ENCODE measurements around the gene PGGHG.
"Not testable (repeated sequence)": the region's sequence is repeated elsewhere in the genome, so short reads cannot be mapped to it uniquely, and the experiment has no call there.

Gene PGGHG

DNA sequence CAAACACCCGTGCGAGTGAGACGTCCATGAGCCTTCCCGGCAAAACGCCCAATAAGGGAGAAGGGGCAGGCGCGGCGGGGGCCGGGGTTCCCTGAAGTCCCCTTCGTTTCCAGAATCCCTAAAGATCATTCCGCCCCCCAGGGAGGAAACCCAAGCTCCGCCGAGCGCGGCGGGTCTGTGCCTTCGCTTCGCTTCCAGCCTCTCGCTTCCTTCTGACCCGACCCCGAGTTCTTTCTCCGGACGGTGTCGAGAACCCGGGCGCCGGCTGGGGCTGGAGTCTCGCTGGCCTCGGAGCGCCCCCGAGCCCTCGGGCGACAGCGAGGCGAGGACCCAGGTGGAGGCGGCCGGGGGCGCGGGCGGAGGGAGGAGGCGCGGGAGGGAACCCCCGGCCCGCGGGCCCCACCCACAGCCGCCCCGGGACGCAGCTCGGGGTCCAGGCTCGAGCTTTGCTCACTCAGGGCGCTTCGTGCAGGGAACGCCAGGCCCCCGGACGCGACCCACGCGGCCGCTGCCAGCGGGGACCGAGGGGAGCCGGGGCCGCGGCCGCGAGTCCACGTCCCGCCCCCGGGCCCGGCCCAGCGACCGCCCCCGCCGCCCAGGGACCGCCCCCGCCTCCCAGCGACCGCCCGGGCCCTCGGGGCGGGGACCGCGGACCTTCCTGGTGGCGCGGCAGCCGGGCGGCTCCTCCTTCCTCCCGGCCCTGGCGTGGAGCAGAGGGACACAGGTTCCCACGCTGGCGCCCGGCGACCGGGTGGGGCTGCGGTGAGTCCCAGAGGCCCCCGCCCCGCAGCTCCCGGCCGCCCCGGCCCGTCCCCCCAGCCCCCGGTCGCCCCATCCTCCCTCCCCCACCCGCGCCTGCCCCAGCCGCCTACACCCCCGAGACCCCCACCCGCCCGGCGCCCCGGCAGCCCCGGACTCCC, at the start of gene PGGHG:
TSS of gene PGGHG (plus strand) at position 649 of the 920 bp plus-strand sequence. CDS start 691 bp downstream, outside the sequence.
- FAIRE-seq: no peak

DNA sequence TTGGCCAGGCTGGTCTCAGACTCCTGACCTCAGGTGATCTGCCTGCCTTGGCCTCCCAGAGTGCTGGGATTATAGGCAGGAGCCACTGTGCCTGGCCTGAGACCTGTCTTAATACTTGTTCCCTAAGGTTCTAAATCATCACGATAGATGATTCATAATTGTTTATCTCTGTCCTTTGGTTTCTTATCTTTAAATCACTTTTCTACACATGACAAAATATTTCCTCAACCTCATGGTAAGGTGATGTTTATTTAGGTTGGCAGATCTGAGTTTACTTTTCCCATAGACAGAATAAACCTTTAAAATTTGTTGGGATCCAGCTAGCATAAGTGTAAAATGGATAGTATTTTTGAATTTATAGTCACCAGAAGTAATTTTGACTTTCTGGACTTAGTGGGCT, 48.6 kb upstream of the PGGHG start:
- FAIRE-seq: no peak

DNA sequence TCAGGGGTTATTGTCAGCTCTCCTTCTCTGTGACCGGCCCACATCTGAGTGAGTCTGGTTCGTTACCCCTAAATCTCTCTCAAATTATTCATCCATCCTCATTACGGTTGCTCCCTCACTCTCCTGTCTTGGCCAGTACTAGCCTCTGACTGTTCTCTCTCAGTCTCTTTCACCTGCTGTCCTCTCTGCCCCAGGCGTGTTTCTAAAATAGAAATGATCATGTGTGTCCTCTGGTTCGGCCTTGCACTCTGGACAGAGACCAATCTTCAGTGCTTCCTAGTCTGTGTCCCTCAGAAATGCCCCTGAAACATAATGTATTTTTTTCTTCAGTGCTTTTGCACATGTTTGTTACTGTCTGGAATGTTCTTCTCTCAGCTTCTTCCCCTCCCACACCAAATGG, 47.3 kb upstream of the PGGHG start:
- no peak for FAIRE-seq

DNA sequence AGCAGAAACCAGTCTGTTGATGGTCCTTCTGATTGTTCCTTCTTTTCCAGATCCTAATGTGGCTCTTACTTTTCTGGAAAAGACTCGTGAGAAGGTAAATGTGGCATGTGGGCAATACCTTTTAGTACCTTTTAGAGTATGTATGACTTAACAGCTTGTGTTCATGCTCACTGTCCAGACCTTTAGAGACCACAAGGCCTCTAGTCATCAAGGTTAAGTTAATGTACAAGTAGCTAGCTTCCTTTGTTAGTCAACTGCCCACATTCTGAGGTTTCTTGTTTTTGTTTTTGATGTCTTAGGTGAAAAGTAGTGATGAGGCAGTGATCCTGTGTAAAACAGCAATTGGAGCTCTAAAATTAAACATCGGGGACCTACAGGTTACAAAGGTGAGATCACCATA, 44.5 kb upstream of the PGGHG start:
- no peak for FAIRE-seq

DNA sequence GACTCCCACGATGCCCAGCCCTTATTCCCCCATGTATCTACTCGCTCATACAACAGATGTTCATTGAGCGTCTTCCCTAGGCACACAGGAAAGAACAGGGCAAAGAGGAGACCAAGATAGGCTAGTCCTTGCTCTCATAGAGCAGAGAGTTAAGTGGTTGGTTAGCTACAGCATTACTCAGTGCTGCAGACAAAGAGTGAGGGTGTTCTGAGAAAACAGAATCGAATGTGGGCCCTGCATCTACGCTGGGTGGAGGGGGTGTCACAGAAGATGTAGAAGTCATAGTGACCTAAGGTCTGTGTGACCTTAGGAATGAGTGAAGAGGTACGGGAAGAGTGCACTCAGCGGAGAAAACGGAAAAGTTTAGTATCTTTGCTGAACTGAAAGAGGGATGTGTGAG, 39.9 kb upstream of the PGGHG start:
- FAIRE-seq: no peak

DNA sequence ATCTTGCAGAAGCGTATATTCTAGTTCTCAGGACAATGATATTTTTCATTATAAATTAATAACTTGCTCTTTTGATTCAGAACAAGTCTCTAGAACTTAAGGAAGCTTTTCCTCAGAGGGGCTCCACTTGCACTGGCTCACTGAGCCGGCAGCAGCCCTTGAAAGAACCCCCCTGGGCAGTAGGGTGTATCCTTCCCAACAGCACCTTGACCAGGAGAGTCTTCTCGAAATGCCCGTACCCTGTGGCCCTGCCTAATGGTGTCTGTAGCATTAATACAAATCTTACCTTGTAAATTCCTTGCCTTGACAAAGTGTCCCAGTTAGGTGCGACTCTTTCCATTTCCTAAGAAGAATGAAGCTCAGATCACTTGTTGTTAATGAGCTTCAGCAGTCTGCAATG, 38.7 kb upstream of the PGGHG start:
- FAIRE-seq: no peak

DNA sequence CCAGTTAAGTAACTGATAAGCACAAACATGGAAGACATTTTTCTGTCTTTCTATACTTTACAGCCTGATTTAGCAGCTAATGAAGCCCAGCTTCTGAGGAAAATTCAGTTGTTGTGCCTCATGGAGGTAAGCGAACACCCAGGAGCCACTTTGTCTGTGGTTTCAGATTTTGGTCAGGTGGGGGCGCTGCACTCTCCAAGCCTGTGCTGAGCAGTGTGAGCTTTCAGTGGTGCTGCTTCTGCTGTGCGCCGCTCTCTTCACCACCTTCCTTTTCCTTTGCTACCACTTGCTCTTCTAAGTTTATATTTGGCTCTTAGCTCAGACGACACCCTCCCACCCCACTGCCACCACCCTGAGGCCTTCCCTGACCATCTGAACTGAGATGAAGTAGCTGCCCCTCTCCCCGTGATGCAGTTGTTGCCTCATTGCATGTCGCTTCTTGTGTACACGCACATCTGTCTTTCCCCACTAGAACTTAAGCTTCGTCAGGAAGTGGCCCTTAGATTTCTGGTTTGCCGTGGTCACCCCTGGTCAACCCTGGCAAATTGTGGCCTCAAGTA, 38.1 kb upstream of the PGGHG start:
- FAIRE-seq: no peak

DNA sequence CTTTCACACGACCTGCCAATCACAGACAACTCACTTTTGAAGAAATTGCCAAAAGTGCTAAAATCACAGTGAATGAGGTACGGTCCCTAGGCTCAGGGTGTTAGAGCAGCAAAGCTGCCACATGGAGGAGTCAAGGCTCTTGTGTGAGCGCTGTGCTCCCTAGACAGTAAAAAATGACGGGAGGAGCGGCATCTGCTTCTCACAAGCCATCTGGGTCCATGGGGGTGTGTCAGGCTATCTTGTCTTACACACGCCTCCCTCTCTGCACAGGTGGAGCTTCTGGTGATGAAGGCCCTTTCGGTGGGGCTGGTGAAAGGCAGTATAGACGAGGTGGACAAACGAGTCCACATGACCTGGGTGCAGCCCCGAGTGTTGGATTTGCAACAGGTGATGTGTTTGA, 37.4 kb upstream of the PGGHG start:
- no peak for FAIRE-seq

DNA sequence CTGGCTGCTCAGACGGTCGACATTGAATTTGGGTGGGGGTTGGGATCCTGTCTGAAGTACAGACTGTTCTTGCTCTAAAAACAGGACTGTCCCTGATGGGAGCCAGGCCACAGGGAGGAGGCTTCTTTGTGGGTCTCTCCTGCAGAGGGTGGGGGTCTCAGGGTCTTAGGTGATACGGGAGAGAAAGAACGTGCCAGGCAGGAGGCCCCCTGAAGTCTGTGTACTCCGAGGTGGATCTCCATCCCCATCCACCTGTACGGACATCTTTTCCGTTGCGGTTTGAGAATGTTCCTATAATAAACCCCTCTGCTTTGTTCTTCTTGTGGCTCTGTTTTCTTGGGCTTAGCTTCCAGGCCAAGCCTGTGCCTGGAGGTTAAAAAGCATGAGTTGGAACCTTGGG, 36.3 kb upstream of the PGGHG start:
- FAIRE-seq: no peak

DNA sequence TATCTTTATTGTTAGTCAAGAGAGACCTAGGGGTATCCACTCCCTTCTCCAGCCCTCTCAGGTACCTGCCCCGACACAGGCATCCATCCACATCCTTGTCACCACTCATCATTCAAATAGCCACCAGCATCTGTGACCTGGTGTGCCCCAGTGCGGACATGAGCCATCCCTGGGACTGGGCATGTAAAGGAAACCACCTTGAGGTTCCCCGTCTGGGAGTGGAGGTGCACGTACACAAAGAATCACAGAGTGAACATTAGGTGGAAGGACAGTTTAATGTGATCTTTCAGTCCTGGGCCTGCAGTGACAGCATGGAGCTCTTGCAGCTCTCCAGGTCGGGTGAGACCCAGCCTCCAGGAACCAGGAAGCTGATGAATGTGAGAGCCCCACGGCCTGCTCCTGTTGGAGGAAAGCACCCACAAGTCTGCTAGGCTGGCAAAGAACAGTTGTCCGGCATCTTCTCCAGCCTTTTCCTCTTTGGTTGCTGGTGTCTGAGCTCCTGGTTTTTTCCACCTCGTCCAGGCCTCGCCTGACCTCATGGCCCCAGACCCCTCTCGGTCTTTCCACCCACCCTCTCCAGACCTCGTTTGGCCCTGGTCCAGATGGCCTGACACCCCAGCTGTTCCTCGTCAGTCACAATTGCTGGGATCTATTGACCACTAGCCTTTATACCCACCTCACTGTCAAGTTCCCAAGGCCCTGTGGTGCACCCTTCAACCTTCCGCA, 35.6 kb upstream of the PGGHG start:
- FAIRE-seq: no peak

DNA sequence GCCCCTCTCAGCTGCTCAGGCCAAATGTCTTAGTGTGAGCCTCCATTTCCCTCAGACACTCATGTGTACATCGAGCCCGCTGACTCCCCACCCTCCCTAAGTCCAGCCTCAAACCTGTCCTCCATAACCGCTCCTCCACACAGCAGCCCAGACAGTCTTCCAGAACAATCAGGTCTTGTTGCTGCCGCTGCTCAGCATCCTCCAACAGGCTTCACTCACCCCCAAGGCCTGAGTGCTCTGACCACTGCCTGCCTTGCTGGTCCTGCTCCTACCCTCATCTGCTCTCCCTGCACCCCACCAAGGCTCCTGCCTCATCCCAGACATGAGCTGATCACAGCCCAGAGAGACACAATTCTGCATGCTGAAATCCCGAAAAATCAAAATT, 35.0 kb upstream of the PGGHG start:
- no peak for FAIRE-seq

DNA sequence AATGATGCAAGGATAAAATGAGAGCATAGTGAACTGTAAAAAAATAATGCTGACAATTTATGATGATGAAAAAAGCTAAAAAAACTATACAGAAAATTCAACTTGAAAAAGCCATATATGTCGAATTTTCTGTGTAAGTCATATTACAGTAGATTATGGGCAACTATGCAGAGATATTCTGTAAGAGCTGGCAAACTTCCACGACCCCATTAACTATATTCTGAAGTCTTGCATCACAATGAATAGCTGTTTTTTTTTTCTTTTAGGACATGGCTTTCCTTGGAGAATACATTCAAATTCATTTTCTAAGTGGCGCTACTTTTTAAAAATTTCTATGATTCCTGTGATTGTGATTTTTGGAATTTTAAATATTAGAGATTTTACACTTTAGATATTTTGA, 33.8 kb upstream of the PGGHG start:
- FAIRE-seq: no peak

DNA sequence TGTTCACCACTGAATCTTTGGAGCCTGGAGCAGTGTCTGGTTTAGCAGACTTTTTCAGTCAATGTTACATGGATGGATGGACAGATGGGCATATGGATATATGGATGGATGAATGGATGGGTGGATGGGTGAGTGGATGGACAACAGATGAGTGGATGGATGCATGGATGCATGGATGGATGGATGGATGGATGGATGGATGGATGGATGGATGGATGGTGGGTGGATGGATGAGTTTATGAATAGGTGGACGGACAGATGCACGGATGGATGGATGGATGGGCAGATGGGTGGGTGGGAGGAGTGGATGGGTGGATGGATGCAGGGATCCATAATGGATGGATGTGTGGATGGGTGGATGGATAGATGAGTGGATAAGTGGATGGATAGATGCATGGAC, 33.1 kb upstream of the PGGHG start:
- FAIRE-seq: no peak

DNA sequence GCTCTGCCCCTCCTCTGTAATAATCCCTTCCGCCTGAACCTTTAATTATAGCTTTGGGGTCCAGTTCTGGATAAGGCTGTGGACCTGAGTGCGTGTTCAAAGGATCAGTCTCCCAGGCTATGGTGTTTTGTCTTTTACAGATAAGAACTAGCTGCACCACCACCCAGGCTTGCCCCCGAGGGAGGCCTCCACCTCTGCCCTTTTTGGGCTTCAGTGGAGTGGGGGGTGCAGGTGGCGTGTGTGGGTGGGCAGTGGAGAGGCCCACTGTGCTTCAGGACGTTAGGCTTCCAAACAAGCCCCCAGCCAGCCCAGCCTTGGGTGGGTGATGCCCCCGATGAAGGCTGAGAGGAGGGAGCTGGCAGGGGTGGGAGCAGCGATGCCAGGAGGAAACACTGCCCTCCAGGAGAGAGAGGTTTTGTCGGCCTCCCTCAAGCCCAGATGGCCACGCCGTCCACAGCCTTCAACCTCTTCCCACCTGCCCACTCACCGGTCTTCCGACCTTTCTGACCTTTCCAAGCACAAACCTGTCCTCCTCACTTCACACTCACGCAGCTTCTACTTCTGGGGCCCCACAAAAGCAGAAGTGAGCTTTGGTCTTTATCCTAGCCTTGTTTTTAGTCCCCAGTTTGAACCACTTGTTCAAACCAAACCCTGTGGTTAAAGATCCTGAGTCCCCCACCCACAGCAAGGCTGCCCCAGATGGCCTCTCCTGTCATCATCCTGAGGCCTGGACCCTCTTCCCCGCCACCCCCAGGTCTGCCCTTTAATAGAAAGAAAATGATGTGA, 31.8 kb upstream of the PGGHG start:
- FAIRE-seq: no peak

DNA sequence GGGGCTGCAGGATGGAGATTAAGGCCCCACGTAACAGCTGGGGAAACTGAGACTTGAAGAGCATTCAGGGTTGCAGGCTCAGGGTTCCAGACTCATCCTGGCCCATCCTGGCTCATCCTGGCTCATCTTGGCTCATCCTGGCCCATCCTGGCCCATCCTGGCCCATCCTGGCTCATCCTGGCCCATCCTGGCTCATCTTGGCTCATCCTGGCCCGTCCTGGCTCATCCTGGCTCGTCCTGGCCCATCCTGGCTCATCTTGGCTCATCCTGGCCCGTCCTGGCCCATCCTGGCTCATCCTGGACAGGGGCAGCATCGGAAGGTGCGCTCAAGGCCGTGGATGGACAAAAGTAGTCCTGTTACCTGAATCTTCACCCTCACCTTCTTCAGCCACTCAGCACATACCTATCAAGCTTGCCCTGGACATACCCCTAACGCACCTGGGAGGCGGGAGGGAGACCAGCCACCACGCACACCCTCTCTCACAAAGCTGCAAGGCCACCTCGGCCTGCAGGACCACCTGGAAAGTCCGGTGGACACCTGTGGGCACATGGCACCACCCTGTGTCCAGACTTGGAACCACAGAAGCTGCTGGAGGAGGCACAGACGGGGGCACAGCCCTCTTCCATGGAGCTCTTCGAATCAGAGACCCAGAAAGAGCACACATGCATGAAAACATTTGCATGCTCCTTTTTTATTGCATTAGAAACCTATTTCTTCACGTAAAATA, 31.0 kb upstream of the PGGHG start:
- FAIRE-seq: no peak

DNA sequence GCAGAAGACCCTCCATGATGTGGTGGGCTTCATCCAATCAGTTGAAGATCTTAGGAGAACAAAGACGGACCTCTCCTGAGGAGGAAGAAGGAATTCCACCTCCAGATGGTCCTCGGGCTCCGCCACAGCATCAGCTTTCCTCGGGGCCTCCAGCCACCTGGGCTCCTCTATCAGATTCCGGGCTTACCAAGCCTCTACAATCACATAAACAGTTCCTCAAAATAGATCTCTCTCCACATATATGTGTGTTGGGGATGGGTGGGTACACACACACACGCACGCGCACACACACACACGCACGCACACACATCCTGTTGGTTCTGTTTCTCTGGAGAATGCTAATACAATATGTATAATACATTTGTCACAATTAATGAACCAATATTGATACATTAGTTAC, 29.5 kb upstream of the PGGHG start:
- no peak for FAIRE-seq

DNA sequence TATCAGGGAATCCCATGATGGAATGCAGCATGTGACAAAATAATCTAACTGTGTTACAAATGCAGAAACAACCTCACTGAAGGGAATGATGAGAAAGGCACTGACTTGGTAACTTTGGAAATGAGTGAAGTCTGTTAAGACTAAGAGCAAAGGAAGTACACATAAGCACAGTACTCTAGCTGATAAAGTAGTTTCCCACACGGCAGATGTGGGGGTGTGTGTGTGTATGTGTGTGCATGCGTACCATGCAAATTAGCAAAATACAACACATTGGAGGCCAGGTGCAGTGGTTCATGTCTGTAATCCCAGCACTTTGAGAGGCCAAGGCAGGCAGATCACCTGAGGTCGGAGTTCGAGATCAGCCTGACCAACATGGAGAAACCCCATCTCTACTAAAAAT, 27.3 kb upstream of the PGGHG start:
- FAIRE-seq: no peak

DNA sequence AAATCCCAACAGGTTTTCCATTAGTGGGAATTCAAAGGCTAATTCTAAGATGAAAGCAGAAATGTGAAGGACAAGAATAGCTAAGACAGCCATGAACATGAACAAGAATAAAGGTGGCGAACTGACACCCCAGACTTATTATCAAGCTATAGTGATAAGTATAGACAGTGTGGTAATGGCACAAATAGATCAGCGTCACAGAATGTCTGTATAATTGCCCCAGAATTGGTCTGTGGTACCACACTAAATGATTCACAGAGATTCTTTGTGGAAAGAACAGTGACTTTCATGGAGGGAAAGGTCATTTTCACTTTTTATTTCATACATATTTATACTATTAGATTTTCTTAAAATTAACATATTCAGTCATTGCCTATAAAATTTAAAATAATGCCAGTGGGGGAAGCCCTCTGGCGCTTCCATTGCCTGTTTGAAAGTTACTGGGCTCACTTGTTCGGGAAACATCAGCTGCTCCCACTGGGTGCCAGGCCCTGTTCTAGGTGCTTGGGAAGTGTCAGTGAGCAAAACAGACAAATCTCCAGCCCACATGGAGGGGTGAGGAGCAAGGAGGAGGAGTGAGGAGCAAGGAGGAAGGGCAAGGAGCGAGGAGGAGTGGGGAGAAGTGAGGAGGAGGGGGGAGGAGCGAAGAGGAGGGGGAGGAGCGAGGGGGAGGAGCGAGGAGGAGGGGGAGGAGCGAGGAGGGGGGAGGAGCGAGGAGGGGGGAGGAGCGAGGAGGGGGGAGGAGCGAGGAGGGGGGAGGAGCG, 22.1 kb upstream of the PGGHG start:
- no peak for FAIRE-seq

DNA sequence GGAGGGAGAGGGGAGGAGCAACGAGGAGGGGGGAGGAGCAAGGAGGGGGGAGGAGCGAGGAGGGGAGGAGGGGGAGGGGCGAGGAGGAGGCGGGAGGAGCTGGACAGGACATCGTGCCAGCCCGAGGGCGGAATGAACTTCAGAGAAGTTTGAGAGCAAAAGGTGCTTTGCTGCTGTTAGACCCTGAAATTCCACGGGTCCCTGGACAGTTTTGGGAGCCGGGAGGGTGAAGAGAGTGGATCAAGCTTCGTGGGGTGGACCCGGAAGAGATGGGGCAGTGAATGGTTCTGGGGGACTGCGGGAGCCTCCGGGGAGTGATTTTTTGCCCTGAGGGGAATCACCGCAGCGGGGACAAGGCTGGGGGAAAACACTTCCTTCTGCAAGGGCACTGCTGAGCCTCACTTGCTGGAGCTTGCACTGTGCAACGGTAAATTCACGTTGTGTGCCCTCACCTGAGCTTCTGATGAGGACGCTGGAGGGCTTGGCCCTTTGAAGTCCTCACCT, 21.4 kb upstream of the PGGHG start:
- FAIRE-seq: no peak

DNA sequence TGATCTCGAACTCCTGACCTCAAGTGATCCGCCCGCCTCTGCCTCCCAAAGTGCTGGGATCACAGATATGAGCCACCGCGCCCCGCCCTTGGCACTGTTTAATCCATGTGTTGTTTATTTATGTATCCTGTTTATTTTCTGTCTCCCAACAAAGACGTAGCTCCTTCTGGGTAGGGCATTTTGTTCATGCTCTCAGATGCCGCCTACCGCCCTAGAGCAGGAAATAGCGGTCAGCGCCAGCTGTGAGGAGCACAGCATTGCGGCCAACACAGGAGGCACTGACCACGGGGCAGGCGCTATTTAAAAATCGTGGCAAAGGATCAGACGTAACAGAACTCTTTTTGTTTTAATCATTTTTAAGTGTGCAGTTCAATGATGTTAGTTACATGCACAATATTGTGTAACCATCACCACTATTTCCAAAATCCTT, 20.2 kb upstream of the PGGHG start:
- not testable (repeated sequence) for FAIRE-seq

DNA sequence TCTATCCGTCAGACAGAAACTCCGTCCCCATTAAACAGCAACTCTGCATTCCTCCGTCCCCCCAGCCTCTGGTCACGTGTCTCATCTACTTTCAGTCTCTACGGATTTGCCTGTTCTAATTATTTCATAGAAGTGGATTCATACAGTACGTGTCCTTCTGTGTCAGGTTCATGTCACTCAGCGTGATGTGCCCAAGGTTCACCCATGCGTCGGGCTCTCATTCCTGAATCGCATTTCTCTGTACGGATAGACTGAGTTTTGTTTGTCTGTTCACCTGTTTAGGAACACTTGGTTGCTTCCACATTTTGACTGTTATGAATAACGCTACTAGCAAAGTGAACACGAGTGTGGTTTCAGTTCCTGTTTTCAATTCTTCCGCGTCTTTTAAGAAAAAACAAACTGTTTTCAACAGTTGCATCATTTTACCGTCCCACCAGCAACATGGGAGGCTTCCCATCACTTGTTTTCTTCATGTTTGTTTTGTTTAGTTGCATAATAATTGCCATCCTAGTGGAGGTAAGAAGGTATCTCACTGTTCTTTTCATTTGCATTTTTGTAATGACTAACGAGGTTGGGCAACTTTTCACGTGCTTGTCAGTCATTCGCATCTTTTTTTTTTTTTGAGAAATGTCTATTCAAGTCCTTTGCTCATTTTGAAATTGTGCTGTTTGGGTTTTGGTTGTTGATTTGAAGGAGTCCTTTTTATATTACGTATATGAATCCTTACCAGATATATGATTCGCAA, 19.6 kb upstream of the PGGHG start:
- FAIRE-seq: no peak
